Keratinocyte (primary cell): Measurements from ENCODE around the gene ADAMTS17.

Experiments used
- CTCF ChIP-seq, 3 experiments: IDR thresholded peaks in 1 of 3; conservative IDR thresholded peaks in 1 of 3; optimal IDR thresholded peaks in 1 of 3; 2 replicates in 2 of 3; 3 replicates in 1 of 3; pipeline versions ENCODE3 to v1.5.1; 2011; ENCODE audit warnings: low read length in 3 of 3, mild to moderate bottlenecking in 3 of 3, moderate library complexity in 2 of 3, control low read depth in 1 of 3, inconsistent platforms in 1 of 3; ENCODE audit not compliant: insufficient read depth in 2 of 3; ENCODE audit errors: extremely low read depth in 1 of 3
- EZH2 ChIP-seq: IDR thresholded peaks from one replicate; pipeline ENCODE4 v1.6.1; 2012; ENCODE audit warnings: inconsistent platforms, mild to moderate bottlenecking, low read length, moderate library complexity

GRCh38 chr15:100229181-100230163 is 112.3 kb downstream of the ADAMTS17 start:
- TF ChIP-seq CTCF (optimal IDR thresholded peaks at IDR 0.05 in 1 of 3, IDR thresholded peaks at IDR 0.05 in 1 of 3, conservative IDR thresholded peaks at IDR 0.05 in 1 of 3; ENCODE audit: extremely low read depth in 1 of 3, insufficient read depth in 2 of 3, low read length in 3 of 3) (no peak), EZH2 (no peak)
